HepG2 (cell line): ENCODE data around the gene RAE1. TPM values are rescaled to one million over a fixed set of nuclear protein-coding genes. Genes with fewer than 3 reads are reported as not detected.

Experiments
- CBX2 ChIP-seq, 2 experiments: fragments of 200-600 bp in 1 of 2; sonication (generic); formaldehyde crosslinking in 1 of 2; IDR thresholded peaks; 2 replicates each; pipeline versions ENCODE4 v1.7.0 to v1.8.1; 2018 to 2022; ENCODE audit warnings: low read depth in 2 of 2, low read length in 1 of 2, mild to moderate bottlenecking in 1 of 2, missing genetic modification reagents in 1 of 2
- GABPB1 ChIP-seq: IDR thresholded peaks from 2 replicates; pipeline ENCODE4 v1.6.1; 2016; ENCODE audit warnings: mild to moderate bottlenecking, missing genetic modification reagents, moderate library complexity, missing compliant biosample characterization
- IRX3 ChIP-seq: sonication (generic); formaldehyde crosslinking; IDR thresholded peaks from 2 replicates; pipeline ENCODE4 v1.8.1; 2023; ENCODE audit warnings: mild to moderate bottlenecking, low read depth, missing genetic modification reagents, borderline replicate concordance
- KAT7 ChIP-seq: IDR thresholded peaks from 2 replicates; pipeline ENCODE4 v1.6.1; 2018; ENCODE audit warnings: borderline replicate concordance, missing compliant biosample characterization
- KLF6 ChIP-seq: IDR thresholded peaks from 2 replicates; pipeline ENCODE4 v1.8.0; 2016; ENCODE audit warnings: missing biosample characterization, missing genetic modification reagents
- NAIF1 ChIP-seq: sonication (generic); formaldehyde crosslinking; IDR thresholded peaks from 2 replicates; pipeline ENCODE4 v1.5.0; 2020; ENCODE audit warnings: mild to moderate bottlenecking, missing genetic modification reagents, borderline replicate concordance
- NFRKB ChIP-seq: fragments of 450-650 bp; IDR thresholded peaks from 2 replicates; pipeline ENCODE4 v1.6.1; 2017
- PCBP1 ChIP-seq: fragments of 200-400 bp; formaldehyde crosslinking; IDR thresholded peaks from 2 replicates; pipeline ENCODE4 v1.6.1; 2017; ENCODE audit warnings: mild to moderate bottlenecking, low read depth, low read length, borderline replicate concordance
- PTBP1 ChIP-seq: fragments of 200-400 bp; formaldehyde crosslinking; IDR thresholded peaks from 2 replicates; pipeline ENCODE4 v1.6.1; 2018; ENCODE audit warnings: low read length, low read depth; ENCODE audit not compliant: poor library complexity, severe bottlenecking
- SALL2 ChIP-seq: sonication (generic); formaldehyde crosslinking; IDR thresholded peaks from 2 replicates; pipeline ENCODE4 v1.8.1; 2023; ENCODE audit warnings: mild to moderate bottlenecking, missing genetic modification reagents, inconsistent platforms
- SP2 ChIP-seq: sonication (generic); formaldehyde crosslinking; IDR thresholded peaks from 2 replicates; pipeline ENCODE4 v1.5.1; 2020; ENCODE audit warnings: mild to moderate bottlenecking, missing genetic modification reagents
- TBP ChIP-seq: sonication (generic); formaldehyde crosslinking; IDR thresholded peaks from 2 replicates; pipeline ENCODE4 v1.5.0; 2020; ENCODE audit warnings: missing genetic modification reagents
- ZBTB26 ChIP-seq: IDR thresholded peaks from 2 replicates; pipeline ENCODE4 v1.6.1; 2016; ENCODE audit warnings: missing compliant biosample characterization, missing genetic modification reagents, borderline replicate concordance
- ZIK1 ChIP-seq: sonication (generic); formaldehyde crosslinking; IDR thresholded peaks from 2 replicates; pipeline ENCODE4 v1.5.0; 2020; ENCODE audit warnings: mild to moderate bottlenecking, low read depth, missing genetic modification reagents, borderline replicate concordance
- ZNF10 ChIP-seq: sonication (generic); formaldehyde crosslinking; IDR thresholded peaks from 2 replicates; pipeline ENCODE4 v1.4.0; 2020; ENCODE audit warnings: mild to moderate bottlenecking, low read depth, missing genetic modification reagents, borderline replicate concordance
- ZNF841 ChIP-seq: sonication (generic); formaldehyde crosslinking; IDR thresholded peaks from 2 replicates; pipeline ENCODE4 v1.8.1; 2023; ENCODE audit warnings: missing genetic modification reagents, borderline replicate concordance
- polyA plus RNA-seq, 8 experiments: library from polyadenylated mRNA; depleted of rRNA in 3 of 8; stranded (reverse) in 7 of 8; unstranded in 1 of 8; fragments of >200 nt; fragmentation: Illumina TruSeq in 4 of 8; extraction: Trizol in 4 of 8; gene quantifications; 2 replicates each; pipeline versions ENCODE4 v1.2.1 to v1.2.3, GENCODE V29; 2011 to 2016; ENCODE audit warnings: low read depth in 4 of 8, missing spikeins in 1 of 8, mixed read lengths in 1 of 8; ENCODE audit not compliant: insufficient read depth in 1 of 8
- total RNA-seq, 5 experiments: library from RNA; depleted of rRNA; stranded (reverse); fragments of >200 nt; fragmentation: Illumina TruSeq; extraction: Trizol; gene quantifications; 2 replicates each; pipeline ENCODE4 v1.2.3, GENCODE V29; 2016; ENCODE audit warnings: low read depth in 1 of 5
- TF ChIP-seq, protein P1 (sequence below), 2 experiments: IDR thresholded peaks; 2 replicates each; pipeline ENCODE4 v1.6.1; 2011 to 2012; ENCODE audit warnings: low read length in 2 of 2, borderline replicate concordance in 1 of 2, low read depth in 1 of 2, mild to moderate bottlenecking in 1 of 2, moderate library complexity in 1 of 2
- TF ChIP-seq, protein P2 (sequence below): sonication (generic); formaldehyde crosslinking; IDR thresholded peaks from 2 replicates; pipeline ENCODE4 v1.4.0; 2020; ENCODE audit warnings: missing genetic modification reagents
- TF ChIP-seq, protein P3 (sequence below): sonication (generic); formaldehyde crosslinking; IDR thresholded peaks from 2 replicates; pipeline ENCODE4 v1.4.0; 2020; ENCODE audit warnings: mild to moderate bottlenecking, low read depth, missing genetic modification reagents
- TF ChIP-seq, protein P4 (sequence below): sonication (generic); formaldehyde crosslinking; IDR thresholded peaks from 2 replicates; pipeline ENCODE4 v1.5.0; 2020; ENCODE audit warnings: mild to moderate bottlenecking, low read depth, missing genetic modification reagents, borderline replicate concordance

RAE1 gene
- total and polyA plus RNA-seq, 2 of the 13 experiments (the other 11 are each of a cell fraction or from before 2014, with no cell fraction given): 36.1 to 72.9 TPM

- TF ChIP-seq IRX3 (CRISPR knock-in tag) (no peak), ZIK1 (CRISPR knock-in tag) (no peak), SALL2 (CRISPR knock-in tag) (no peak), PTBP1 (no peak), ZNF841 (CRISPR knock-in tag) (no peak), TBP (no peak), GABPB1 (CRISPR knock-in tag) (peak; percentile 24; the same call in 1 of the 2 replicates), CBX2 (IDR thresholded peaks at IDR 0.05; ENCODE audit: low read depth, low read length) (no peak), CBX2 (CRISPR knock-in tag; IDR thresholded peaks at IDR 0.05; ENCODE audit: low read depth) (no peak), KLF6 (CRISPR knock-in tag) (no peak), PCBP1 (no peak), ZBTB26 (CRISPR knock-in tag) (no peak), NAIF1 (CRISPR knock-in tag) (no peak), SP2 (CRISPR knock-in tag) (no peak), NFRKB (no peak), KAT7 (no peak), ZNF10 (CRISPR knock-in tag) (no peak)
- TF ChIP-seq, protein P1, sequence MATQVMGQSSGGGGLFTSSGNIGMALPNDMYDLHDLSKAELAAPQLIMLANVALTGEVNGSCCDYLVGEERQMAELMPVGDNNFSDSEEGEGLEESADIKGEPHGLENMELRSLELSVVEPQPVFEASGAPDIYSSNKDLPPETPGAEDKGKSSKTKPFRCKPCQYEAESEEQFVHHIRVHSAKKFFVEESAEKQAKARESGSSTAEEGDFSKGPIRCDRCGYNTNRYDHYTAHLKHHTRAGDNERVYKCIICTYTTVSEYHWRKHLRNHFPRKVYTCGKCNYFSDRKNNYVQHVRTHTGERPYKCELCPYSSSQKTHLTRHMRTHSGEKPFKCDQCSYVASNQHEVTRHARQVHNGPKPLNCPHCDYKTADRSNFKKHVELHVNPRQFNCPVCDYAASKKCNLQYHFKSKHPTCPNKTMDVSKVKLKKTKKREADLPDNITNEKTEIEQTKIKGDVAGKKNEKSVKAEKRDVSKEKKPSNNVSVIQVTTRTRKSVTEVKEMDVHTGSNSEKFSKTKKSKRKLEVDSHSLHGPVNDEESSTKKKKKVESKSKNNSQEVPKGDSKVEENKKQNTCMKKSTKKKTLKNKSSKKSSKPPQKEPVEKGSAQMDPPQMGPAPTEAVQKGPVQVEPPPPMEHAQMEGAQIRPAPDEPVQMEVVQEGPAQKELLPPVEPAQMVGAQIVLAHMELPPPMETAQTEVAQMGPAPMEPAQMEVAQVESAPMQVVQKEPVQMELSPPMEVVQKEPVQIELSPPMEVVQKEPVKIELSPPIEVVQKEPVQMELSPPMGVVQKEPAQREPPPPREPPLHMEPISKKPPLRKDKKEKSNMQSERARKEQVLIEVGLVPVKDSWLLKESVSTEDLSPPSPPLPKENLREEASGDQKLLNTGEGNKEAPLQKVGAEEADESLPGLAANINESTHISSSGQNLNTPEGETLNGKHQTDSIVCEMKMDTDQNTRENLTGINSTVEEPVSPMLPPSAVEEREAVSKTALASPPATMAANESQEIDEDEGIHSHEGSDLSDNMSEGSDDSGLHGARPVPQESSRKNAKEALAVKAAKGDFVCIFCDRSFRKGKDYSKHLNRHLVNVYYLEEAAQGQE (IDR thresholded peaks at IDR 0.05; ENCODE audit: borderline replicate concordance in 1 of 2, low read depth in 1 of 2, low read length in 2 of 2): no peak
- TF ChIP-seq, protein P2, sequence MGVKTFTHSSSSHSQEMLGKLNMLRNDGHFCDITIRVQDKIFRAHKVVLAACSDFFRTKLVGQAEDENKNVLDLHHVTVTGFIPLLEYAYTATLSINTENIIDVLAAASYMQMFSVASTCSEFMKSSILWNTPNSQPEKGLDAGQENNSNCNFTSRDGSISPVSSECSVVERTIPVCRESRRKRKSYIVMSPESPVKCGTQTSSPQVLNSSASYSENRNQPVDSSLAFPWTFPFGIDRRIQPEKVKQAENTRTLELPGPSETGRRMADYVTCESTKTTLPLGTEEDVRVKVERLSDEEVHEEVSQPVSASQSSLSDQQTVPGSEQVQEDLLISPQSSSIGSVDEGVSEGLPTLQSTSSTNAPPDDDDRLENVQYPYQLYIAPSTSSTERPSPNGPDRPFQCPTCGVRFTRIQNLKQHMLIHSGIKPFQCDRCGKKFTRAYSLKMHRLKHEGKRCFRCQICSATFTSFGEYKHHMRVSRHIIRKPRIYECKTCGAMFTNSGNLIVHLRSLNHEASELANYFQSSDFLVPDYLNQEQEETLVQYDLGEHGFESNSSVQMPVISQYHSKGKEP: no peak
- TF ChIP-seq, protein P3, sequence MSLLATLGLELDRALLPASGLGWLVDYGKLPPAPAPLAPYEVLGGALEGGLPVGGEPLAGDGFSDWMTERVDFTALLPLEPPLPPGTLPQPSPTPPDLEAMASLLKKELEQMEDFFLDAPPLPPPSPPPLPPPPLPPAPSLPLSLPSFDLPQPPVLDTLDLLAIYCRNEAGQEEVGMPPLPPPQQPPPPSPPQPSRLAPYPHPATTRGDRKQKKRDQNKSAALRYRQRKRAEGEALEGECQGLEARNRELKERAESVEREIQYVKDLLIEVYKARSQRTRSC (CRISPR knock-in tag): no peak
- TF ChIP-seq, protein P4, sequence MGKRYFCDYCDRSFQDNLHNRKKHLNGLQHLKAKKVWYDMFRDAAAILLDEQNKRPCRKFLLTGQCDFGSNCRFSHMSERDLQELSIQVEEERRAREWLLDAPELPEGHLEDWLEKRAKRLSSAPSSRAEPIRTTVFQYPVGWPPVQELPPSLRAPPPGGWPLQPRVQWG (CRISPR knock-in tag): no peak
Measured at GRCh38 chr20:57381596-57382503, 30.8 kb downstream of the RAE1 start (continued).
